ENCODE data around the gene CCDC15. TPM values are rescaled to one million over a fixed set of nuclear protein-coding genes. Genes with fewer than 3 reads are reported as not detected.
"Not testable (repeated sequence)": the region's sequence is repeated elsewhere in the genome, so short reads cannot be mapped to it uniquely, and the experiment has no call there.

CCDC15 gene
- total RNA-seq, 2 experiments from 2014 or later, result 4.2 to 4.8 TPM

DNA sequence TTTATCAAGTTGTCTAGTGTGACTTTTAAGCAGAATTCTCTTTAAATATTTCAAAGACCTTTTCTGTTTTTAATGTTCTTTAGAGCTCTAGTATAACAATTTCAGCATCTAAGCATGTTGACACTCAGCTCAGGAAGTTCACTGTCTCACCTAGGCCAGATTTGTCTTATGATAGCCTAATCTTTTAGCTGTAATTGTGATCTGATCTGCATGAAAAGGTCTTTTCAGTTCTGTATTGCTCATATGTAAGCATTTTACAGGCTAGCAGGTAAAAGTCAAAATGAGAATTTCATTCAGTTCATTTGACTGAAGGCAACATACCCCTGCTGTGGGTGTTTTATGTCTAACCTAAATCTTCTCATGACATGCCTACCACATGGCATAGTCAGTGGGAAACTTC is 62.4 kb downstream of the CCDC15 start:
- no peaks in the 10 kb centered on the region for H3K4me1 Mint-ChIP-seq (ENCODE audit: low read depth)
- intact Hi-C loops (cut with micrococcal nuclease), result no loop called here
- no peak overlapping the region for H3K4me3 Mint-ChIP-seq
- no peak for TF ChIP-seq CTCF (IDR thresholded peaks at IDR 0.05)
- peaks cover 2% of the 10 kb centered on the region for H3K9me3 Mint-ChIP-seq
- DNase-seq, result no peak
- no peak for ATAC-seq
- no peaks in the 10 kb centered on the region for H3K36me3 Mint-ChIP-seq (ENCODE audit: low read depth)
- ChIA-PET CTCF (no interaction called here), POLR2A (no interaction called here)
- no peak overlapping the region for H3K27ac Mint-ChIP-seq
- H3K27me3 Mint-ChIP-seq, result no peaks in the 10 kb centered on the region

DNA sequence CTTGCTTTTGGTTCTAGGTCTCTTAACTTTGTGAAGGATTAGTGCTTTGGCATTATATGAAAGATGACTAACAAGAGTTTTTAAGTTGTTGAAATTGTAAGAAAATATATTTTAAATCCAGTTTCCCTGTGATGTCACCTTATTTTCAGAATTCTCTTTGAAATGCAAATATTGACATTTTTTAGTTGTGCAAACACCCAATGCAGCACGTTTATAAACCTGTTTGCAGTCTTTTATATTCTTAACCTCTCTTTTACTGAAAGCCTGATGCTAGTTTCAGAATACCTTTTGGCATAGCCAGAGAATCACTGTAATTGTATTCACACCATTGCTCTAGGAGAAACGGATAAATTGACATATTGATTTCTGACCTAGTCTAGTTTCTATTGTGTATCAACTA is 66.3 kb downstream of the CCDC15 start:
- Mint-ChIP-seq H3K4me1 (ENCODE audit: low read depth) (no peaks in the 10 kb centered on the region), H3K27me3 (no peaks in the 10 kb centered on the region), H3K27ac (no peak overlapping the region), H3K9me3 (no peaks in the 10 kb centered on the region), H3K36me3 (ENCODE audit: low read depth) (no peaks in the 10 kb centered on the region), H3K4me3 (no peak overlapping the region)
- TF ChIP-seq CTCF (IDR thresholded peaks at IDR 0.05), result no peak
- no peak for DNase-seq
- POLR2A ChIA-PET, result no interaction called here
- CTCF ChIA-PET, result no interaction called here
- ATAC-seq, result no peak
- intact Hi-C loops (cut with micrococcal nuclease), result no loop called here

- Mint-ChIP-seq H3K4me1 (ENCODE audit: low read depth) (no peaks in the 10 kb centered on the region), H3K4me3 (no peak overlapping the region), H3K27me3 (no peaks in the 10 kb centered on the region), H3K36me3 (ENCODE audit: low read depth) (peaks cover 2% of the 10 kb centered on the region), H3K9me3 (no peaks in the 10 kb centered on the region), H3K27ac (no peak overlapping the region)
- no peak for ATAC-seq
- TF ChIP-seq CTCF (IDR thresholded peaks at IDR 0.05), result no peak
- ChIA-PET POLR2A (no interaction called here), CTCF (no interaction called here)
- DNase-seq, result no peak
- intact Hi-C loops (cut with micrococcal nuclease), result no loop called here
Measured at GRCh38 chr11:125022551-125022950, 68.5 kb downstream of the CCDC15 start.

DNA sequence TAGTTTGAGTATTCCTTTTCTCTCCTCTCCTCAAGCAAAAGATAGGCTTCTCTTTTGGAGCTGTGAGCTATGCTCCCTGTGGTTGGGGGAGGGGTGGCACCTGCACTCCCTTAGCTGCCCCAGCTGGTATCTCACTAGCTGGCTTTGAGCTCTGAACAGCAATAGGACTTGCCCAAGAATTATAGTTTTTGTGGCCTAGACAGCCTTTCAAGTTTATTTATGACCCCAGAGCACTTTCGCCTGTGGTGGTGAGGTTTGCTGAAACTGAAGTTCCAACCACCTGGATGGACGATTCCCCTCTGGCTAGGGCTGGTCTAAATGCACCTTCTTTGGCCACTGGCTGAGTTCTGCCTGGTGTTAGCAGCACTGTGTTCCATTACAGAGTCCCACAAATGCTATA is 72.0 kb downstream of the CCDC15 start:
- H3K27me3 Mint-ChIP-seq, result no peaks in the 10 kb centered on the region
- ATAC-seq (no peak), DNase-seq (no peak)
- peaks cover 7% of the 10 kb centered on the region for H3K36me3 Mint-ChIP-seq (ENCODE audit: low read depth)
- no peaks in the 10 kb centered on the region for H3K4me1 Mint-ChIP-seq (ENCODE audit: low read depth)
- H3K4me3 Mint-ChIP-seq, result no peak overlapping the region
- intact Hi-C loops (cut with micrococcal nuclease), result no loop called here
- POLR2A ChIA-PET, result no interaction called here
- no peaks in the 10 kb centered on the region for H3K9me3 Mint-ChIP-seq
- TF ChIP-seq CTCF (IDR thresholded peaks at IDR 0.05), result no peak
- CTCF ChIA-PET, result no interaction called here
- no peak overlapping the region for H3K27ac Mint-ChIP-seq

DNA sequence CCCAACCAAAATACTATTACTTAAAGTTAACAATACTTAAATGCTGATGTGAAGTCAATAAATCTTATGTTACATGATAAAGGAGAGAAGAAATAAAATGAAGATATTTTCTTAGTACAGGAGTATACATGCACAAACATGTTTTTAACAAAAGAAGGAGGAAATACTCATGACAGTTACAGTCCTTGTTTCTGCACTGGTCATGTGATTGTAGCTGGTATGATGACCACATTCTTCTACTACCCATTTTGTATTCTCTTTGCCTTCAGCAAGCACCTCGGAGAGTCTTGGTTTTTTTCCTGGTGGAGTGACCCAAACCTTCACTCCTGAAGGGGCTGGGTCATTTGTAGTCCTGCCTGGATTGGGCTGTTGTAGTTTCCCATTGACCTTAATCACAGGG is 75.4 kb downstream of the CCDC15 start:
- DNase-seq; ATAC-seq; CTCF ChIA-PET; H3K27ac Mint-ChIP-seq; POLR2A ChIA-PET; H3K4me1 Mint-ChIP-seq (ENCODE audit: low read depth); intact Hi-C loops (cut with micrococcal nuclease); H3K4me3 Mint-ChIP-seq; H3K27me3 Mint-ChIP-seq: not testable (repeated sequence)
- Mint-ChIP-seq H3K9me3 (peaks cover 13% of the 10 kb centered on the region), H3K36me3 (ENCODE audit: low read depth) (peaks cover 24% of the 10 kb centered on the region)

- CTCF ChIA-PET, result no interaction called here
- TF ChIP-seq CTCF (IDR thresholded peaks at IDR 0.05), result no peak
- peaks cover 18% of the 10 kb centered on the region for H3K9me3 Mint-ChIP-seq
- peak; percentile 91 for ATAC-seq
- no peak for DNase-seq
- no peak overlapping the region for H3K4me3 Mint-ChIP-seq
- peaks cover 11% of the 10 kb centered on the region for H3K4me1 Mint-ChIP-seq (ENCODE audit: low read depth)
- intact Hi-C loops (cut with micrococcal nuclease), result no loop called here
- no peak overlapping the region for H3K27ac Mint-ChIP-seq
- POLR2A ChIA-PET, result no interaction called here
- peaks cover 25% of the 10 kb centered on the region for H3K36me3 Mint-ChIP-seq (ENCODE audit: low read depth)
- no peaks in the 10 kb centered on the region for H3K27me3 Mint-ChIP-seq
Measured at GRCh38 chr11:125036933-125037332, 82.9 kb downstream of the CCDC15 start.
